HCT116 (cell line): Measurements from ENCODE around the gene COL26A1.

Experiments
- CEBPB ChIP-seq: IDR thresholded peaks from 2 replicates; pipeline ENCODE4 v1.6.1; 2012; ENCODE audit warnings: low read depth
- CTCF ChIP-seq, 3 experiments: fragments of 200-600 bp in 1 of 3; sonication (generic) in 1 of 3; IDR thresholded peaks in 2 of 3; conservative IDR thresholded peaks in 1 of 3; 2 replicates each; pipeline ENCODE4 v1.5.1; 2012 to 2017; ENCODE audit warnings: low read depth in 2 of 3, low read length in 2 of 3, antibody characterized with exemption in 1 of 3, borderline replicate concordance in 1 of 3, control low read depth in 1 of 3, mild to moderate bottlenecking in 1 of 3, mixed read lengths in 1 of 3, mixed run types in 1 of 3, moderate library complexity in 1 of 3; ENCODE audit not compliant: insufficient read depth in 1 of 3
- EZH2 ChIP-seq: fragments of 200-600 bp; sonication (generic); IDR thresholded peaks from 2 replicates; pipeline ENCODE4 v1.6.1; 2017; ENCODE audit warnings: antibody characterized with exemption, mixed run types
- EZH2phosphoT487 ChIP-seq: fragments of 200-600 bp; IDR thresholded peaks from 2 replicates; pipeline ENCODE4 v1.6.1; 2018; ENCODE audit warnings: antibody characterized with exemption, borderline replicate concordance
- POLR2A ChIP-seq: IDR thresholded peaks from 2 replicates; pipeline ENCODE4 v1.7.0; 2011; ENCODE audit warnings: borderline replicate concordance; ENCODE audit not compliant: insufficient read depth, insufficient read length; ENCODE audit errors: extremely low read depth
- TF ChIP-seq, protein P1 (sequence below): IDR thresholded peaks from 2 replicates; pipeline ENCODE4 v1.6.1; 2012

GRCh38 chr7:101534873-101535272 lies 172.2 kb downstream of the COL26A1 start:
- TF ChIP-seq CTCF (IDR thresholded peaks at IDR 0.05 in 2 of 3, conservative IDR thresholded peaks at IDR 0.05 in 1 of 3; ENCODE audit: borderline replicate concordance in 1 of 3, insufficient read depth in 1 of 3, low read depth in 2 of 3, low read length in 2 of 3) (no peak), CEBPB (no peak), POLR2A (no peak), EZH2 (no peak), EZH2phosphoT487 (no peak)
- TF ChIP-seq, protein P1, sequence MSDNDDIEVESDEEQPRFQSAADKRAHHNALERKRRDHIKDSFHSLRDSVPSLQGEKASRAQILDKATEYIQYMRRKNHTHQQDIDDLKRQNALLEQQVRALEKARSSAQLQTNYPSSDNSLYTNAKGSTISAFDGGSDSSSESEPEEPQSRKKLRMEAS = no peak
